Brain microvascular endothelial cell (primary cell): ENCODE data around the gene ITGB4.

Experiments used
- DNase-seq: peaks from one replicate; pipeline ENCODE4 v3.0.0-alpha.2; 2020
- H3K27ac ChIP-seq: fragments of 250-450 bp; sonication (Bioruptor Pico); 2 replicates; pipeline ENCODE4 v1.5.1; 2020; ENCODE audit warnings: mild to moderate bottlenecking, moderate library complexity
- H3K27me3 ChIP-seq: fragments of 250-450 bp; sonication (Bioruptor Pico); replicated peaks from 2 replicates; pipeline ENCODE4 v1.5.1; 2020; ENCODE audit warnings: mild to moderate bottlenecking
- H3K36me3 ChIP-seq: fragments of 250-450 bp; sonication (Bioruptor Pico); replicated peaks from 2 replicates; pipeline ENCODE4 v1.5.1; 2020; ENCODE audit warnings: mild to moderate bottlenecking
- H3K4me3 ChIP-seq: 2 replicates; pipeline ENCODE4 v1.5.1; 2011; ENCODE audit warnings: low read depth, mild to moderate bottlenecking, control low read depth, low read length, moderate library complexity
- CTCF ChIP-seq: IDR thresholded peaks from 2 replicates; pipeline ENCODE4 v1.5.1; 2011; ENCODE audit warnings: low read depth, mild to moderate bottlenecking, moderate library complexity, low read length, control low read depth, inconsistent platforms; ENCODE audit errors: missing control alignments
- in situ Hi-C: cut with HindIII; loops from 2 replicates; pipeline ENCODE4 v1.10.0; 2017; ENCODE audit warnings: low sequenced_read_pairs, low pct_ligation_motif_present

ITGB4 gene

DNA sequence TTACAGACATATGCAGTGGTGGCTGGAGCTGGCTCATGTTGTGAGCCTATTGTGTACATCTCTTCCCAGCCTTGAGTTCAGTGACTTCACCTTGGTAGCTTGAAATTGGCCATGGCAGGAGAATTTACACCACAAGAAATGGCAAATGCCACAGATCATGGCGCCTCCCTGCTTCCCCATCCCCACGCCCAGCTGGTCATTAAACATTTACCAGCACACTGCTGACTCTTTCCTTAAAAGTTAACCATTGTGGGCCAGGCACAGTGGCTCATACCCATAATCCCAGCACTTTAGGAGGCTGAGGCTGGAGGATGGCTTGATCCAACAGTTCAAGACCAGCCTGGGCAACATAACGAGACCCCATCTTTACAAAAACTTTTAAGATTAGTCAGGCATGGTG, 22.6 kb upstream of the ITGB4 start:
- in situ Hi-C loops, result no loop called here
- Histone ChIP-seq H3K27ac (no peak overlapping the region), H3K27me3 (no peaks in the 10 kb centered on the region), H3K4me3 (no peak overlapping the region), H3K36me3 (peaks cover 48% of the 10 kb centered on the region)
- no peak for TF ChIP-seq CTCF
- no peak for DNase-seq

- no peak for TF ChIP-seq CTCF
- Histone ChIP-seq H3K36me3 (peaks cover 54% of the 10 kb centered on the region), H3K27me3 (no peaks in the 10 kb centered on the region), H3K27ac (peak overlapping the region; percentile 83), H3K4me3 (no peak overlapping the region)
- DNase-seq, result no peak
- in situ Hi-C loops, result no loop called here
These were observed 20.0 kb upstream of the ITGB4 start for GRCh38 chr17:75701288-75701687.

DNA sequence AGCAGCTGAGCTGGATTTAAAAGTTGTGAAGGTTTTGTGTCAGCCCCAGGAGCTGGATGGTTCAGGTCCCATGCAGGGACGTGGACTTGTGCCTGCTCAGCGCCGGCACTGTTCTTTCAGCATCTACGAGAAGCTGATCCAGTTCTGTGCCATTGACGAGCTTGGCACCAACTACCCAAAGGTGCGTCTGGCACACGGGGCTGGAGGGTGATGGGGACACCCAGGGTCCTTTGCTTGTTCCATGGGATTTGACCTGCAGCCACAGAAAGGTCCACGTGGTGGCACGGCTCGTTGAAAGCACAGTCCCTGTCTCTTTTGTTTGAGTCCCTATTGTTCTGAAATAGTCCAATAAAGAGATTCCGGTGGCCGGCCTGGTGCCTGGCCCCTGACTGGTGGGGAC, 18.1 kb upstream of the ITGB4 start:
- no peak overlapping the region for H3K27ac ChIP-seq
- H3K36me3 ChIP-seq, result peaks cover 56% of the 10 kb centered on the region
- in situ Hi-C loops, result no loop called here
- H3K27me3 ChIP-seq, result no peaks in the 10 kb centered on the region
- DNase-seq, result no peak
- no peak for TF ChIP-seq CTCF
- no peak overlapping the region for H3K4me3 ChIP-seq

- peaks cover 60% of the 10 kb centered on the region for H3K36me3 ChIP-seq
- no peak for DNase-seq
- in situ Hi-C loops, result no loop called here
- no peaks in the 10 kb centered on the region for H3K27me3 ChIP-seq
- no peak for TF ChIP-seq CTCF
- H3K27ac ChIP-seq, result no peak overlapping the region
- H3K4me3 ChIP-seq, result no peak overlapping the region
These were observed 17.7 kb upstream of the ITGB4 start for GRCh38 chr17:75703591-75703990.

DNA sequence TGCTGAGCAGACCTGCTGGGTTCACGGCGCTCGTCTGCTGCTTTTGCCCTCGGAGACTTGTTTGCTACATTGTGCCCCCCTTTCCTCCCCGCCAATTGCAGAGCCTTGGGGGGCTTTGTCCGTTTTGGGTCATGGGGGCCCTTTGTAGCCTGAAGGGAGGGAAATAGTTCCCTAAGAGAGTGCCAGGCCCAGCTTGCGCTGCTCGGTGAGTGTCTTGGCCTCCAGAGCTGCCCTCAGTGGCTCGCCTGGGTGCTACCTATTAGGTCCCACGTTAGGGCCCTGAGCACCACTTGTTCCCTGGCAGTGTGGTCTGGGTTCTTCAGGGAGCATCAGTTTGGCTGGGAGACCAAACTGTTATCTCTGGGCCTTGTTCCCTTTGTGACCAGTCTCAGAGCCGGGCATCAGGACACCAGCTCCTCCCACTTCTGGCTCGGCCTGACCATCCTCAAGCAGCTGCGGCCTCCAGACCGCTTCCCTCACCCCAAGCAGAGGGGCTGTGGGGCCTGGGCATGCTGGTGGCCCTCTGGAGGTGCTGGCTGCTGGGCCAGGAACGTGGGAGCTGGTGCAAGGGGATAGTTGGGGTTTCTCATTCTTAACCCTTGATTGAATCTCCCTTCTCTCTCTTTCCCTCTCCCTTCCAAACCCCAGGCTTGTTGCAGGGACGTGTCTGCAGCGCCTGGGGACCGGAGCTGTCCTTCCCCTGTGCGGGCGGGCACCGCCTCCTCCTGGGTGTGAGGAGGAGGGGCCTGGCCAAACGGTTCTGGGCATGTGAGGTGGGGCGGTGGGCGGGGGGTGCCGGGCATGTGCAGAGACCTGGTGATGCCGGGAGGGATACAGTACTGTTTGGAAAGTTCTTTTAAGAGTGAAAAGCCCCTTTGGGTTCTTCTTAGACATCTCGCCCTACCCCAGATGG, 16.0 kb upstream of the ITGB4 start:
- no peak for TF ChIP-seq CTCF
- peaks cover 58% of the 10 kb centered on the region for H3K36me3 ChIP-seq
- DNase-seq, result no peak

More for the DNA sequence above, 16.0 kb upstream of the ITGB4 start:
- no peak overlapping the region for H3K4me3 ChIP-seq
- in situ Hi-C loops, result no loop called here
- H3K27ac ChIP-seq, result no peak overlapping the region
- no peaks in the 10 kb centered on the region for H3K27me3 ChIP-seq
